Measurements from ENCODE around the gene TK2.

TK2 gene

DNA sequence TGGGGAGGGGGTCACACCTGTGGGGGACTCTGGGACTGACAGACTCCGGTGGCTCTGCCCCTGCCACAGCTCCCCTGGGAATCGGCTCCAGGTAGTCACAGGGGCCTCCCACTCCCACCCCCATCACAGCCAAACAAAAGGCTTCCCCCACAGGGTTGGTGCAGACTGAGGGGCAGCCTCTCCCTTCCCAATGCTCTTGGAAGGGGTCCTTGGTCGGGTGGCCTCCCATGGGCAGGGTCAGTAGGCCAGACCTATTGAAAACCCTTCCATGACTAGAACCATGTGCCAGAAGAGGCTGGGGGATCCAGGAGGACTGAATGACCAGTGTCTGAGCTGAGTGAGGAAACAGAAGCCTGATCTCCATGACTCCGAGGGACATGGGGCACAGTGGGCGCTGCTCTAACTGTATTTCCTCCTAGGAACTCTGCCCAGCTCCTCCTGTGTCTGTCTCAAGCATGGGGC lies 28.6 kb downstream of the TK2 start:
- TF ChIP-seq, protein P1, sequence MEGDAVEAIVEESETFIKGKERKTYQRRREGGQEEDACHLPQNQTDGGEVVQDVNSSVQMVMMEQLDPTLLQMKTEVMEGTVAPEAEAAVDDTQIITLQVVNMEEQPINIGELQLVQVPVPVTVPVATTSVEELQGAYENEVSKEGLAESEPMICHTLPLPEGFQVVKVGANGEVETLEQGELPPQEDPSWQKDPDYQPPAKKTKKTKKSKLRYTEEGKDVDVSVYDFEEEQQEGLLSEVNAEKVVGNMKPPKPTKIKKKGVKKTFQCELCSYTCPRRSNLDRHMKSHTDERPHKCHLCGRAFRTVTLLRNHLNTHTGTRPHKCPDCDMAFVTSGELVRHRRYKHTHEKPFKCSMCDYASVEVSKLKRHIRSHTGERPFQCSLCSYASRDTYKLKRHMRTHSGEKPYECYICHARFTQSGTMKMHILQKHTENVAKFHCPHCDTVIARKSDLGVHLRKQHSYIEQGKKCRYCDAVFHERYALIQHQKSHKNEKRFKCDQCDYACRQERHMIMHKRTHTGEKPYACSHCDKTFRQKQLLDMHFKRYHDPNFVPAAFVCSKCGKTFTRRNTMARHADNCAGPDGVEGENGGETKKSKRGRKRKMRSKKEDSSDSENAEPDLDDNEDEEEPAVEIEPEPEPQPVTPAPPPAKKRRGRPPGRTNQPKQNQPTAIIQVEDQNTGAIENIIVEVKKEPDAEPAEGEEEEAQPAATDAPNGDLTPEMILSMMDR (IDR thresholded peaks at IDR 0.05; ENCODE audit: low read depth, low read length): no peak
- TF ChIP-seq POLR2A (IDR thresholded peaks at IDR 0.05; ENCODE audit: extremely low read depth, insufficient read length) (no peak), MAX (IDR thresholded peaks at IDR 0.05; ENCODE audit: low read depth, low read length) (no peak), MYC (IDR thresholded peaks at IDR 0.05; ENCODE audit: low read depth, low read length) (no peak)
- H3K4me3 ChIP-seq (ENCODE audit: low read depth, low read length): no peak overlapping the region
- no peak for DNase-seq (ENCODE audit: low read depth)

GRCh38 chr16:66520406-66521170 lies 29.3 kb downstream of the TK2 start:
- peak; percentile 80 for DNase-seq (ENCODE audit: low read depth)
- no peak overlapping the region for H3K4me3 ChIP-seq (ENCODE audit: low read depth, low read length)
- TF ChIP-seq MAX (IDR thresholded peaks at IDR 0.05; ENCODE audit: low read depth, low read length): no peak; the same call in 1 of the 2 replicates
- TF ChIP-seq, protein P1 (IDR thresholded peaks at IDR 0.05; ENCODE audit: low read depth, low read length): no peak
- no peak for TF ChIP-seq MYC (IDR thresholded peaks at IDR 0.05; ENCODE audit: low read depth, low read length)
- no peak for TF ChIP-seq POLR2A (IDR thresholded peaks at IDR 0.05; ENCODE audit: extremely low read depth, insufficient read length)

GRCh38 chr16:66519482-66520373 lies 30.2 kb downstream of the TK2 start:
- H3K4me3 ChIP-seq (ENCODE audit: low read depth, low read length): no peak overlapping the region
- TF ChIP-seq MYC (IDR thresholded peaks at IDR 0.05; ENCODE audit: low read depth, low read length): no peak
- no peak for TF ChIP-seq POLR2A (IDR thresholded peaks at IDR 0.05; ENCODE audit: extremely low read depth, insufficient read length)
- TF ChIP-seq, protein P1 (IDR thresholded peaks at IDR 0.05; ENCODE audit: low read depth, low read length): no peak
- no peak for TF ChIP-seq MAX (IDR thresholded peaks at IDR 0.05; ENCODE audit: low read depth, low read length)
- no peak for DNase-seq (ENCODE audit: low read depth)

DNA sequence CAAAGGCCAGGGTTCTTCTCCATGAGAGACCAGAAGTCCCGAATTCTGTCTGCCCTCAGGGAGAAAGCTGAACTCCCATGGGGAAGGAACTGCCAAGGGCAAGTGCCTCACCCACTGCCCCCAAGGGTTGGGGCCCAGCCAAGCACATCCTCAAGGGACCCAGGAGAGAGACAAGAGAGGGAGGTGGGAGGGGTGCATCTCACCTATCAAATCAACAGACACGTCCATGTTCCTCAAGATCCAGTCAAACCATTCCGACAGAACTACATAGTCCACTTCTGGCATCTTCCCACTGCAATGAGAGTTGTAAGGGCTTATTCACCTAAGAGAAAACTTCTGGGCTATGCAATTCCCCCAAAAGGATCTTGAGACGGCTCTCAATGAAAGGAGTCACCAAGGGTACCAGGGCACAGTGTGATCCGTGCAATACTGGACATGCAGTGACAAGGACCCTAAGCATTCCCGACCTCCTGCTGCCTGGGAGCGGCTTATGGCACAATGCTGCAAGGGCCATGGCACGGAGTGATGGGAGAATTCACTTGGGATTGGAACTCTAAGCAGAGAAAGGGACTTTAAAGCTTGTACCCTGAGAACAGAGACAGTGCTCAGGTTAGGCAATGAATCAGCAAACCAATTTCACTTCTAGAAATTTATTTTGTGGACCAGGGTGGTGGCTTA lies 32.2 kb downstream of the TK2 start:
- peak overlapping the region; percentile 58 for H3K4me3 ChIP-seq (ENCODE audit: low read depth, low read length)

More for the DNA sequence above, 32.2 kb downstream of the TK2 start:
- DNase-seq (ENCODE audit: low read depth): peak; percentile 73
- TF ChIP-seq, protein P1 (IDR thresholded peaks at IDR 0.05; ENCODE audit: low read depth, low read length): no peak
- TF ChIP-seq POLR2A (IDR thresholded peaks at IDR 0.05; ENCODE audit: extremely low read depth, insufficient read length) (no peak), MAX (IDR thresholded peaks at IDR 0.05; ENCODE audit: low read depth, low read length) (no peak), MYC (IDR thresholded peaks at IDR 0.05; ENCODE audit: low read depth, low read length) (no peak)

Data from NB4 (cell line).